ENCODE data around the gene SHF.

The SHF gene

GRCh38 chr15:45168751-45169551, 18.8 kb downstream of the SHF start:
- no peak for DNase-seq

GRCh38 chr15:45168286-45168685, 19.5 kb downstream of the SHF start:
- no peak for DNase-seq

- DNase-seq: no peak
These were observed 20.0 kb downstream of the SHF start for GRCh38 chr15:45167631-45168205.

- peak; percentile 74 for DNase-seq
These were observed 20.7 kb downstream of the SHF start for GRCh38 chr15:45166834-45167630.

GRCh38 chr15:45165536-45165935, 22.2 kb downstream of the SHF start:
- no peak for DNase-seq

- no peak for DNase-seq
These were observed 22.9 kb downstream of the SHF start for GRCh38 chr15:45164914-45165313.

GRCh38 chr15:45163508-45163856, 24.3 kb downstream of the SHF start:
- no peak for DNase-seq

- peak; percentile 77 for DNase-seq
These were observed 24.8 kb downstream of the SHF start for GRCh38 chr15:45162771-45163507.

GRCh38 chr15:45161666-45162065, 26.1 kb downstream of the SHF start:
- no peak for DNase-seq

- no peak for DNase-seq
These were observed 29.8 kb downstream of the SHF start for GRCh38 chr15:45157974-45158373.

- DNase-seq: no peak
These were observed 30.9 kb downstream of the SHF start for GRCh38 chr15:45156744-45157455.

- no peak for DNase-seq
These were observed 32.0 kb downstream of the SHF start for GRCh38 chr15:45155739-45156138.

- DNase-seq: no peak
These were observed 35.6 kb downstream of the SHF start for GRCh38 chr15:45151998-45152828.

- DNase-seq: no peak
These were observed 36.8 kb downstream of the SHF start for GRCh38 chr15:45150997-45151396.

GRCh38 chr15:45150481-45150880, 37.3 kb downstream of the SHF start:
- DNase-seq: no peak

- no peak for DNase-seq
These were observed 38.7 kb downstream of the SHF start for GRCh38 chr15:45149060-45149459.

GRCh38 chr15:45148076-45149059, 39.4 kb downstream of the SHF start:
- no peak for DNase-seq

- DNase-seq: no peak
These were observed 40.2 kb downstream of the SHF start for GRCh38 chr15:45147606-45148005.

- DNase-seq: no peak
These were observed 41.4 kb downstream of the SHF start for GRCh38 chr15:45146405-45146804.

GRCh38 chr15:45144775-45145174, 43.0 kb downstream of the SHF start:
- no peak for DNase-seq

All from NCI-H146 (cell line).